IMR-90 (cell line): ENCODE measurements around the gene HNRNPU. TPM values are rescaled to one million over a fixed set of nuclear protein-coding genes. Genes with fewer than 3 reads are reported as not detected.

ENCODE experiments used
- ATAC-seq: fragments of 200-7000 bp; cut with Tn5 transposase; 2 replicates; pipeline ENCODE4 v1.9.1; 2020; ENCODE audit warnings: low read depth, mild to moderate bottlenecking, moderate library complexity
- BruUV-seq: library from RNA; stranded (reverse); fragments of 400-500 nt; replicated peaks from 2 replicates; lab custom pipeline; 2021; lab: Mats Ljungman, UMichigan
- CTCF ChIA-PET: fragments of 300-600 bp; formaldehyde crosslinking; extraction: SDS; loops from one replicate; lab custom pipeline; 2021; ENCODE audit warnings: antibody characterized with exemption; lab: Yijun Ruan, JAX
- POLR2A ChIA-PET: fragments of 300-600 bp; sonication (Branson Sonifier 250); formaldehyde crosslinking; loops from one replicate; lab custom pipeline; 2022; ENCODE audit warnings: antibody characterized with exemption; ENCODE audit not compliant: unreplicated experiment; lab: Charles Lee
- DNase-seq: peaks from one replicate; pipeline ENCODE4 v3.0.0; 2013
- H2AFZ ChIP-seq: replicated peaks from 2 replicates; pipeline ENCODE3; 2013; ENCODE audit warnings: low read length, mild to moderate bottlenecking; ENCODE audit not compliant: poor library complexity
- H2AK5ac ChIP-seq: 2 replicates; pipeline ENCODE4 v1.6.1; 2013; ENCODE audit warnings: low read depth, low read length, inconsistent platforms
- H2AK9ac ChIP-seq: replicated peaks from 2 replicates; pipeline ENCODE3; 2013; ENCODE audit warnings: mild to moderate bottlenecking, low read depth, low read length, moderate library complexity; ENCODE audit not compliant: poor library complexity
- H2BK120ac ChIP-seq: 2 replicates; pipeline ENCODE4 v1.6.1; 2013; ENCODE audit warnings: low read depth, low read length, inconsistent platforms
- H2BK15ac ChIP-seq: 3 replicates; pipeline ENCODE4 v1.6.1; 2013; ENCODE audit warnings: low read depth, low read length, inconsistent platforms
- H2BK20ac ChIP-seq: 2 replicates; pipeline ENCODE4 v1.6.1; 2013; ENCODE audit warnings: low read depth, mild to moderate bottlenecking, inconsistent platforms, low read length, moderate library complexity
- H2BK5ac ChIP-seq: 2 replicates; pipeline ENCODE4 v1.6.1; 2013; ENCODE audit warnings: mild to moderate bottlenecking, low read depth, low read length, inconsistent platforms; ENCODE audit not compliant: poor library complexity, severe bottlenecking
- H3K14ac ChIP-seq: replicated peaks from 2 replicates; pipeline ENCODE4 v1.6.1; 2013; ENCODE audit warnings: low read depth, low read length, inconsistent platforms
- H3K18ac ChIP-seq: 2 replicates; pipeline ENCODE4 v1.6.1; 2013; ENCODE audit warnings: low read depth, low read length, control low read depth
- H3K23ac ChIP-seq: 2 replicates; pipeline ENCODE4 v1.6.1; 2013; ENCODE audit warnings: low read depth, low read length, inconsistent platforms
- H3K27ac ChIP-seq: 2 replicates; pipeline ENCODE4 v1.5.1; 2013; ENCODE audit warnings: mild to moderate bottlenecking, control low read depth, low read length; ENCODE audit not compliant: insufficient read depth
- H3K27me3 ChIP-seq: 2 replicates; pipeline ENCODE4 v1.6.1; 2013; ENCODE audit warnings: low read length; ENCODE audit not compliant: control insufficient read depth, insufficient read depth
- H3K36me3 ChIP-seq: 2 replicates; pipeline ENCODE4 v1.6.1; 2013; ENCODE audit warnings: low read length, mixed read lengths; ENCODE audit not compliant: control insufficient read depth, insufficient read depth
- H3K4ac ChIP-seq: 2 replicates; pipeline ENCODE4 v1.6.1; 2013; ENCODE audit warnings: low read depth, low read length, inconsistent platforms
- H3K4me1 ChIP-seq: 2 replicates; pipeline ENCODE4 v1.6.1; 2013; ENCODE audit warnings: low read length, mixed read lengths; ENCODE audit not compliant: control insufficient read depth, insufficient read depth
- H3K4me2 ChIP-seq: 2 replicates; pipeline ENCODE4 v1.6.1; 2013; ENCODE audit warnings: low read depth, mild to moderate bottlenecking, control low read depth, low read length, moderate library complexity
- H3K4me3 ChIP-seq: 2 replicates; pipeline ENCODE4 v1.5.1; 2013; ENCODE audit warnings: low read depth, mild to moderate bottlenecking, control low read depth, low read length, moderate library complexity; ENCODE audit not compliant: insufficient read depth
- H3K56ac ChIP-seq: 2 replicates; pipeline ENCODE4 v1.6.1; 2013; ENCODE audit warnings: low read length, inconsistent platforms; ENCODE audit not compliant: insufficient read depth; ENCODE audit errors: extremely low read depth
- H3K79me1 ChIP-seq, 2 experiments: 2 replicates each; pipeline ENCODE4 v1.6.1; 2013; ENCODE audit warnings: low read length in 2 of 2, inconsistent platforms in 1 of 2, low read depth in 1 of 2
- H3K9ac ChIP-seq: 2 replicates; pipeline ENCODE4 v1.6.1; 2013; ENCODE audit warnings: low read depth, low read length, control low read depth
- H3K9me1 ChIP-seq: 2 replicates; pipeline ENCODE4 v1.6.1; 2013; ENCODE audit warnings: low read length, inconsistent platforms; ENCODE audit not compliant: insufficient read depth
- H3K9me3 ChIP-seq: 2 replicates; pipeline ENCODE4 v1.6.1; 2013; ENCODE audit warnings: low read length; ENCODE audit not compliant: control insufficient read depth, insufficient read depth
- H4K20me1 ChIP-seq: 2 replicates; pipeline ENCODE4 v1.6.1; 2013; ENCODE audit warnings: low read length, inconsistent platforms; ENCODE audit not compliant: insufficient read depth
- H4K5ac ChIP-seq: 2 replicates; pipeline ENCODE4 v1.6.1; 2013; ENCODE audit warnings: mild to moderate bottlenecking, low read depth, low read length, control low read depth
- H4K8ac ChIP-seq, 2 experiments: 2 replicates each; pipeline ENCODE4 v1.6.1; 2013; ENCODE audit warnings: low read depth in 2 of 2, low read length in 2 of 2, control low read depth in 1 of 2, inconsistent platforms in 1 of 2
- H4K91ac ChIP-seq: 2 replicates; pipeline ENCODE4 v1.6.1; 2013; ENCODE audit warnings: low read depth, low read length, inconsistent platforms; ENCODE audit not compliant: insufficient read depth
- BHLHE40 ChIP-seq: fragments of 150-350 bp; IDR thresholded peaks from 2 replicates; pipeline ENCODE4 v1.6.1; 2016; ENCODE audit warnings: mild to moderate bottlenecking, low read depth, low read length
- CEBPB ChIP-seq: IDR thresholded peaks from 2 replicates; pipeline ENCODE4 v1.6.1; 2012; ENCODE audit warnings: low read depth, low read length, improper control_type of control experiment
- CHD1 ChIP-seq: IDR thresholded peaks from 2 replicates; pipeline ENCODE4 v1.6.1; 2012; ENCODE audit warnings: low read depth, low read length, improper control_type of control experiment
- CTCF ChIP-seq: conservative IDR thresholded peaks from 2 replicates; pipeline ENCODE4 v1.5.1; 2012; ENCODE audit warnings: mild to moderate bottlenecking, low read depth, low read length, improper control_type of control experiment
- ELK1 ChIP-seq: fragments of 150-350 bp; IDR thresholded peaks from 2 replicates; pipeline ENCODE4 v1.6.1; 2016; ENCODE audit warnings: low read depth, mild to moderate bottlenecking, low read length, moderate library complexity, borderline replicate concordance
- FOS ChIP-seq: fragments of 150-350 bp; IDR thresholded peaks from 2 replicates; pipeline ENCODE4 v1.6.1; 2016; ENCODE audit warnings: low read depth, low read length
- MAFK ChIP-seq: IDR thresholded peaks from 2 replicates; pipeline ENCODE4 v1.6.1; 2012; ENCODE audit warnings: low read depth, low read length, improper control_type of control experiment
- MAZ ChIP-seq: IDR thresholded peaks from 2 replicates; pipeline ENCODE4 v1.6.1; 2012; ENCODE audit warnings: low read depth, mild to moderate bottlenecking, low read length, improper control_type of control experiment, moderate library complexity, borderline replicate concordance
- MXI1 ChIP-seq: IDR thresholded peaks from 2 replicates; pipeline ENCODE4 v1.6.1; 2012; ENCODE audit warnings: low read depth, mild to moderate bottlenecking, low read length, moderate library complexity, borderline replicate concordance
- NFE2L2 ChIP-seq: fragments of 150-350 bp; IDR thresholded peaks from 2 replicates; pipeline ENCODE4 v1.6.1; 2016; ENCODE audit warnings: low read depth, mild to moderate bottlenecking, low read length
- POLR2A ChIP-seq: IDR thresholded peaks from 2 replicates; pipeline ENCODE4 v1.6.1; 2012; ENCODE audit warnings: mild to moderate bottlenecking, low read depth, low read length
- RAD21 ChIP-seq: IDR thresholded peaks from 2 replicates; pipeline ENCODE4 v1.6.1; 2012; ENCODE audit warnings: low read length, improper control_type of control experiment
- RCOR1 ChIP-seq: IDR thresholded peaks from 2 replicates; pipeline ENCODE4 v1.6.1; 2012; ENCODE audit warnings: mild to moderate bottlenecking, low read length, improper control_type of control experiment; ENCODE audit not compliant: insufficient replicate concordance
- RFX5 ChIP-seq: IDR thresholded peaks from 2 replicates; pipeline ENCODE4 v1.8.0; 2012; ENCODE audit warnings: low read depth, mild to moderate bottlenecking, low read length, moderate library complexity
- SMC3 ChIP-seq: fragments of 150-350 bp; IDR thresholded peaks from 2 replicates; pipeline ENCODE4 v1.6.1; 2016; ENCODE audit warnings: low read depth, mild to moderate bottlenecking, antibody characterized with exemption, low read length, moderate library complexity
- USF2 ChIP-seq: fragments of 150-350 bp; IDR thresholded peaks from 2 replicates; pipeline ENCODE4 v1.6.1; 2017; ENCODE audit warnings: mild to moderate bottlenecking, antibody characterized with exemption, low read length, low read depth
- WGBS, 2 experiments: methylation state at CpG; one replicate each; pipeline versions ENCODE4 v1.1.5 to v1.1.7; 2013; ENCODE audit warnings: missing lambda C conversion rate in 2 of 2; ENCODE audit not compliant: insufficient read length in 1 of 2; ENCODE audit errors: extremely low coverage in 2 of 2; 5-methylcytosine and 5-hydroxymethylcytosine counted together
- dilution Hi-C: fragments of 300-500 bp; cut with HindIII; formaldehyde crosslinking; loops from one replicate; pipeline ENCODE4 v1.14.3; 2018; ENCODE audit warnings: low sequenced_read_pairs; ENCODE audit not compliant: unreplicated experiment
- in situ Hi-C: fragments of 300-500 bp; cut with MboI; formaldehyde crosslinking; loops from 3 replicates; pipeline ENCODE4 v1.14.3; 2019; ENCODE audit warnings: low sequenced_read_pairs, inconsistent platforms, mixed read lengths
- intact Hi-C: fragments of 100-400 bp; cut with micrococcal nuclease; formaldehyde crosslinking; loops from 2 replicates; pipeline ENCODE4 v1.10.0; 2022
- polyA plus RNA-seq, 3 experiments: library from polyadenylated mRNA; depleted of rRNA; stranded (reverse); fragments of >200 nt; gene quantifications; 2 replicates each; pipeline ENCODE4 v1.2.3, GENCODE V29; 2012; ENCODE audit warnings: low replicate concordance in 1 of 3
- total RNA-seq: library from RNA; depleted of rRNA; stranded (reverse); fragments of >200 nt; gene quantifications from 2 replicates; pipeline ENCODE4 v1.2.3, GENCODE V29; 2012

HNRNPU gene
- total and polyA plus RNA-seq, 2 of the 4 experiments (the other 2 are of a cell fraction): 151 to 169 TPM

GRCh38 chr1:244839656-244840055 is 24.7 kb downstream of the HNRNPU start:
- no CpG with 5 or more reads among the region's 2 CpGs for WGBS, 2 experiments
- H3K4me1 ChIP-seq: peaks cover 11% of the 10 kb centered on the region
- no peak overlapping the region for H3K23ac ChIP-seq
- peaks cover 22% of the 10 kb centered on the region for H4K20me1 ChIP-seq
- no peak overlapping the region for H3K27ac ChIP-seq
- CTCF ChIA-PET: interaction anchor here (0.6 to 1.1 kb wide), 3 partner anchors 10 to 203 kb away, joined by 3 read pairs; no protein-coding TSS in a partner anchor
- H2BK5ac ChIP-seq: no peak overlapping the region
- DNase-seq (peak; percentile 17), ATAC-seq (no peak)
- no peaks in the 10 kb centered on the region for H3K9me3 ChIP-seq
- no TSS peak for BruUV-seq
- no peak overlapping the region for H3K56ac ChIP-seq
- peaks cover 11 to 32% of the 10 kb centered on the region in 2 experiments; a peak in 3 of 4 replicates for H3K79me1 ChIP-seq
- no peak overlapping the region for H3K14ac ChIP-seq
- no peak overlapping the region for H2AK5ac ChIP-seq
- H3K4me3 ChIP-seq: no peak overlapping the region
- intact Hi-C loops: no loop called here
- H2BK120ac ChIP-seq: no peak overlapping the region
- peaks cover 7% of the 10 kb centered on the region for H3K9me1 ChIP-seq
- no peak overlapping the region for H4K8ac ChIP-seq
- no peaks in the 10 kb centered on the region for H3K27me3 ChIP-seq
- TF ChIP-seq MXI1 (no peak), MAZ (no peak), MAFK (no peak), SMC3 (no peak), CHD1 (no peak), POLR2A (no peak), ELK1 (no peak), CEBPB (no peak), BHLHE40 (no peak), RAD21 (no peak), FOS (no peak), USF2 (no peak), CTCF (no peak), RCOR1 (no peak), NFE2L2 (no peak), RFX5 (no peak)
- H2BK20ac ChIP-seq: no peak overlapping the region
- H3K4me2 ChIP-seq: no peak overlapping the region; the same call in 1 of the 2 replicates
- in situ Hi-C loops: loop anchor here (10.0 kb wide), 1 partner anchor 205 kb away; no protein-coding TSS in a partner anchor
- peaks cover 26% of the 10 kb centered on the region for H3K36me3 ChIP-seq
- H2AFZ ChIP-seq: no peak overlapping the region
- POLR2A ChIA-PET: no interaction called here
- no peak overlapping the region for H4K5ac ChIP-seq
- dilution Hi-C loops: no loop called here
- no peak overlapping the region for H3K18ac ChIP-seq
- no peak overlapping the region for H3K9ac ChIP-seq
- no peak overlapping the region for H3K4ac ChIP-seq
- no peak overlapping the region for H2BK15ac ChIP-seq
- no peak overlapping the region for H4K91ac ChIP-seq
- no peak overlapping the region for H2AK9ac ChIP-seq
